HepG2 (cell line): ENCODE results near the gene NOL4L. TPM values are rescaled to one million over a fixed set of nuclear protein-coding genes. Genes with fewer than 3 reads are reported as not detected.

Source experiments
- ATF7-NPFF ChIP-seq: sonication (generic); formaldehyde crosslinking; IDR thresholded peaks from 2 replicates; pipeline ENCODE4 v1.8.1; 2023; ENCODE audit warnings: mild to moderate bottlenecking, low read depth, missing genetic modification reagents, moderate library complexity
- ETV6 ChIP-seq: sonication (generic); formaldehyde crosslinking; conservative IDR thresholded peaks from 2 replicates; pipeline ENCODE4 v1.4.0; 2020; ENCODE audit warnings: missing genetic modification reagents
- GABPB1 ChIP-seq: IDR thresholded peaks from 2 replicates; pipeline ENCODE4 v1.6.1; 2016; ENCODE audit warnings: mild to moderate bottlenecking, missing genetic modification reagents, moderate library complexity, missing compliant biosample characterization
- GFI1 ChIP-seq: sonication (generic); formaldehyde crosslinking; IDR thresholded peaks from 2 replicates; pipeline ENCODE4 v1.5.0; 2020; ENCODE audit warnings: missing genetic modification reagents, mild to moderate bottlenecking, borderline replicate concordance
- GPBP1L1 ChIP-seq: sonication (generic); formaldehyde crosslinking; IDR thresholded peaks from 2 replicates; pipeline ENCODE4 v1.5.0; 2020; ENCODE audit warnings: mild to moderate bottlenecking, missing genetic modification reagents
- HMG20B ChIP-seq: conservative IDR thresholded peaks from 2 replicates; pipeline ENCODE4 v1.6.1; 2016; ENCODE audit warnings: missing genetic modification reagents, missing compliant biosample characterization
- KAT7 ChIP-seq: IDR thresholded peaks from 2 replicates; pipeline ENCODE4 v1.6.1; 2018; ENCODE audit warnings: borderline replicate concordance, missing compliant biosample characterization
- KMT2B ChIP-seq: IDR thresholded peaks from 2 replicates; pipeline ENCODE4 v1.6.1; 2016; ENCODE audit warnings: missing genetic modification reagents, missing compliant biosample characterization
- NCOA5 ChIP-seq: sonication (generic); formaldehyde crosslinking; IDR thresholded peaks from 2 replicates; pipeline ENCODE4 v1.4.0; 2020; ENCODE audit warnings: missing genetic modification reagents
- PHF20 ChIP-seq: sonication (generic); formaldehyde crosslinking; IDR thresholded peaks from 2 replicates; pipeline ENCODE4 v1.5.0; 2020; ENCODE audit warnings: mild to moderate bottlenecking, missing genetic modification reagents
- RFXANK ChIP-seq: IDR thresholded peaks from 2 replicates; pipeline ENCODE4 v1.6.1; 2016
- ZBTB2 ChIP-seq: sonication (generic); formaldehyde crosslinking; IDR thresholded peaks from 2 replicates; pipeline ENCODE4 v1.8.0; 2022; ENCODE audit warnings: low read depth, missing genetic modification reagents
- ZFAT ChIP-seq: sonication (generic); formaldehyde crosslinking; conservative IDR thresholded peaks from 2 replicates; pipeline ENCODE4 v1.8.1; 2023; ENCODE audit warnings: missing genetic modification reagents, inconsistent platforms
- ZNF143 ChIP-seq: sonication (generic); formaldehyde crosslinking; IDR thresholded peaks from 2 replicates; pipeline ENCODE4 v1.4.0; 2020; ENCODE audit warnings: missing genetic modification reagents
- ZNF18 ChIP-seq: sonication (generic); formaldehyde crosslinking; IDR thresholded peaks from 2 replicates; pipeline ENCODE4 v1.8.0; 2022; ENCODE audit warnings: mild to moderate bottlenecking, missing genetic modification reagents; ENCODE audit not compliant: insufficient replicate concordance
- ZNF280B ChIP-seq: sonication (generic); formaldehyde crosslinking; IDR thresholded peaks from 2 replicates; pipeline ENCODE4 v1.5.0; 2020; ENCODE audit warnings: missing genetic modification reagents, mild to moderate bottlenecking, borderline replicate concordance
- ZNF552 ChIP-seq: sonication (generic); formaldehyde crosslinking; IDR thresholded peaks from 2 replicates; pipeline ENCODE4 v1.9.0; 2022; ENCODE audit warnings: missing genetic modification reagents, mild to moderate bottlenecking, borderline replicate concordance
- ZNF562 ChIP-seq: sonication (generic); formaldehyde crosslinking; IDR thresholded peaks from 2 replicates; pipeline ENCODE4 v1.8.0; 2022; ENCODE audit warnings: missing genetic modification reagents, borderline replicate concordance
- ZNF629 ChIP-seq: sonication (generic); formaldehyde crosslinking; conservative IDR thresholded peaks from 2 replicates; pipeline ENCODE4 v1.5.0; 2020; ENCODE audit warnings: missing genetic modification reagents
- ZNF792 ChIP-seq: IDR thresholded peaks from 2 replicates; pipeline ENCODE4 v1.6.1; 2016
- polyA plus RNA-seq, 8 experiments: library from polyadenylated mRNA; depleted of rRNA in 3 of 8; stranded (reverse) in 7 of 8; unstranded in 1 of 8; fragments of >200 nt; fragmentation: Illumina TruSeq in 4 of 8; extraction: Trizol in 4 of 8; gene quantifications; 2 replicates each; pipeline versions ENCODE4 v1.2.1 to v1.2.3, GENCODE V29; 2011 to 2016; ENCODE audit warnings: low read depth in 4 of 8, missing spikeins in 1 of 8, mixed read lengths in 1 of 8; ENCODE audit not compliant: insufficient read depth in 1 of 8
- total RNA-seq, 5 experiments: library from RNA; depleted of rRNA; stranded (reverse); fragments of >200 nt; fragmentation: Illumina TruSeq; extraction: Trizol; gene quantifications; 2 replicates each; pipeline ENCODE4 v1.2.3, GENCODE V29; 2016; ENCODE audit warnings: low read depth in 1 of 5
- TF ChIP-seq, protein P1 (sequence below): IDR thresholded peaks from 2 replicates; pipeline ENCODE4 v1.6.1; 2016; ENCODE audit warnings: missing compliant biosample characterization, missing genetic modification reagents, borderline replicate concordance
- TF ChIP-seq, protein P2 (sequence below): IDR thresholded peaks from 2 replicates; pipeline ENCODE4 v1.6.1; 2016; ENCODE audit warnings: missing genetic modification reagents, missing compliant biosample characterization

The NOL4L gene
- total and polyA plus RNA-seq, 2 of the 13 experiments (the other 11 are each of a cell fraction or from before 2014, with no cell fraction given), result 16.6 to 35.4 TPM

DNA sequence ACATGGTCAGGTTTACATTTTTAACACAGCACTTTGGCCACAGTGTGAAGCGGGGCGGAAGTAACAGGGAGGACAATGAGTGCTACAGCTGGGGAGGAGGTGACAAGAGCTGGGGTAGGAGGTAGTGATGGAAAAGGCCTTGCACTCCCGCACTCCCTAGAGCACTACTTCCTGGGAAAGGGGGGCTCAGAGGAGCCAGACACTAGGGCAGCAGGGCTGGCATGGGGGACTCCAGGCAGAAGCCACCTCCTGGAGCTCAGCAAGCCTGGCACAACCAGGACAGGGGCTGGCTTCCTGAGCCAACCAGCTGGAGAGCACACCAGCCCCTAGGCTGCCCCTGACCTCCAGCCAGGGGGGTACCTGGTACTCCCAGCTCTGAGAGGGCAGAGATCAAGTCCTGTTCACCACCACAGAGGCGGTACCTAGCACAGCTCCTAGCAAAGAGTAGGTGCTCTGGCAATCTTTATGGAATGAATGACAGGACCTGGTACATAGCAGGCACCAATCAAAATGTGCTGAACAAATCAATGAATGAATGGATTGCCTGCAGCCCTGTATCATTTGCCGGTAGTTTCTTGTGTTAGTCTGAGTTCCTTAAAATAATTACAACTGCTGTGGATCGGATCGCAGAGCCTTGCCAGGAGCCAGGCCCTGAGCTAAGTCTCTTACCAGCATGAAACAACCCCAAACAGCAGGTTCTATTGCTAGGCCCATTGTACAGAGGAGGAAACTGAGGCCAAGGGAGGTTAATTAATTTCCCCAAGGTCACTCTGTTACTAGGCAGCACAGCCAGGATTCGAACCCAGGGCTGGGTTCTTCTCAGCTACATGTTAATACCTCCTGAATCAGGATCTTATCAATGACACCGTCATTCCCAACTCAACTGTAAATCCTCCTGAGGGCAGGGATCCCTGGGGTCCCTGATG is 15.5 kb downstream of the NOL4L start (continued):
- TF ChIP-seq ZNF280B (CRISPR knock-in tag) (peak; percentile 88; the same call in 1 of the 2 replicates), GPBP1L1 (CRISPR knock-in tag) (no peak), ZNF552 (CRISPR knock-in tag) (no peak), ATF7-NPFF (no peak), ZNF792 (CRISPR knock-in tag) (no peak), GABPB1 (CRISPR knock-in tag) (peak; percentile 55; the same call in 1 of the 2 replicates), ZNF143 (CRISPR knock-in tag) (no peak), ZNF562 (no peak), ZFAT (CRISPR knock-in tag) (no peak), ZNF629 (CRISPR knock-in tag) (peak; percentile 96), RFXANK (CRISPR knock-in tag) (no peak), ETV6 (CRISPR knock-in tag) (no peak), ZNF18 (CRISPR knock-in tag) (peak; percentile 68), GFI1 (CRISPR knock-in tag) (no peak), KAT7 (CRISPR knock-in tag) (no peak), ZBTB2 (CRISPR knock-in tag) (no peak), NCOA5 (no peak), PHF20 (no peak), KMT2B (CRISPR knock-in tag) (no peak), HMG20B (CRISPR knock-in tag) (no peak)
- TF ChIP-seq, protein P1, sequence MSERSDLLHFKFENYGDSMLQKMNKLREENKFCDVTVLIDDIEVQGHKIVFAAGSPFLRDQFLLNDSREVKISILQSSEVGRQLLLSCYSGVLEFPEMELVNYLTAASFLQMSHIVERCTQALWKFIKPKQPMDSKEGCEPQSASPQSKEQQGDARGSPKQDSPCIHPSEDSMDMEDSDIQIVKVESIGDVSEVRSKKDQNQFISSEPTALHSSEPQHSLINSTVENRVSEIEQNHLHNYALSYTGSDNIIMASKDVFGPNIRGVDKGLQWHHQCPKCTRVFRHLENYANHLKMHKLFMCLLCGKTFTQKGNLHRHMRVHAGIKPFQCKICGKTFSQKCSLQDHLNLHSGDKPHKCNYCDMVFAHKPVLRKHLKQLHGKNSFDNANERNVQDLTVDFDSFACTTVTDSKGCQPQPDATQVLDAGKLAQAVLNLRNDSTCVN (CRISPR knock-in tag), result no peak
- TF ChIP-seq, protein P2, sequence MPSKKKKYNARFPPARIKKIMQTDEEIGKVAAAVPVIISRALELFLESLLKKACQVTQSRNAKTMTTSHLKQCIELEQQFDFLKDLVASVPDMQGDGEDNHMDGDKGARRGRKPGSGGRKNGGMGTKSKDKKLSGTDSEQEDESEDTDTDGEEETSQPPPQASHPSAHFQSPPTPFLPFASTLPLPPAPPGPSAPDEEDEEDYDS (CRISPR knock-in tag), result 0 out of 2 replicates have a peak, but pooled peaks have one; percentile 33
